Gastroesophageal sphincter (tissue), 4 donors: ENCODE data around the gene ADGRD1. TPM values are rescaled to one million over a fixed set of nuclear protein-coding genes. Genes with fewer than 3 reads are reported as not detected.

Experiments used
- ATAC-seq: fragments of 150-250 bp; one replicate; pipeline ENCODE4 v1.9.1; 2016; ENCODE audit warnings: mild to moderate bottlenecking, moderate library complexity
- H3K27ac ChIP-seq, 4 donors: fragments of 200-600 bp; sonication (generic) in 3 of 4; 1 replicate in 3 of 4; 2 replicates in 1 of 4; pipeline ENCODE4 v1.5.1; 2016 to 2019
- H3K27me3 ChIP-seq: fragments of 200-600 bp; sonication (generic); one replicate; pipeline ENCODE4 v1.5.1; 2019
- H3K36me3 ChIP-seq, 2 donors: fragments of 200-600 bp; sonication (generic); one replicate each; pipeline ENCODE4 v1.5.1; 2019; ENCODE audit warnings: control low read depth in 1 of 2
- H3K4me1 ChIP-seq, 3 donors: fragments of 200-600 bp; sonication (generic); 1 replicate in 2 of 3; 2 replicates in 1 of 3; pipeline ENCODE4 v1.5.1; 2016 to 2019; ENCODE audit warnings: control low read depth in 2 of 3
- H3K4me3 ChIP-seq, 2 donors: fragments of 200-600 bp; sonication (generic); one replicate each; pipeline ENCODE4 v1.5.1; 2019; ENCODE audit warnings: mild to moderate bottlenecking in 1 of 2, moderate library complexity in 1 of 2
- H3K9me3 ChIP-seq, 3 donors: fragments of 200-600 bp; sonication (generic); one replicate each; pipeline ENCODE4 v1.5.1; 2017 to 2019; ENCODE audit warnings: control low read depth in 2 of 3
- EP300 ChIP-seq: sonication (generic); formaldehyde crosslinking; IDR thresholded peaks from one replicate; pipeline ENCODE4 v1.6.1; 2017; ENCODE audit warnings: antibody characterized with exemption, mild to moderate bottlenecking
- POLR2A ChIP-seq, 2 donors: fragments of 450-650 bp; IDR thresholded peaks; one replicate each; pipeline ENCODE4 v1.6.1; 2017; ENCODE audit warnings: antibody characterized with exemption in 2 of 2, mild to moderate bottlenecking in 2 of 2, moderate library complexity in 1 of 2
- POLR2AphosphoS5 ChIP-seq: sonication (generic); formaldehyde crosslinking; IDR thresholded peaks from one replicate; pipeline ENCODE4 v1.6.1; 2017; ENCODE audit warnings: antibody characterized with exemption
- WGBS, 2 donors: methylation state at CpG; one replicate each; pipeline ENCODE4 v1.1.5; 2018; ENCODE audit warnings: low coverage in 1 of 2; 5-methylcytosine and 5-hydroxymethylcytosine counted together
- total RNA-seq, 4 donors: library from RNA; depleted of rRNA; stranded (reverse); fragments of >200 nt; gene quantifications; one replicate each; pipeline ENCODE4 v1.1.0, GENCODE V29; 2016
- TF ChIP-seq, protein P1 (sequence below), 4 experiments: fragments of 200-600 bp in 2 of 4; fragments of 450-650 bp in 2 of 4; sonication (generic) in 1 of 4; IDR thresholded peaks; one replicate each; pipeline ENCODE4 v1.5.1; 2017 to 2019; ENCODE audit warnings: antibody characterized with exemption in 4 of 4, mild to moderate bottlenecking in 2 of 4, moderate library complexity in 2 of 4

Gene ADGRD1
- total RNA-seq, 4 donors from 2014 or later = 19.1 to 43.4 (median 31.3) TPM

DNA sequence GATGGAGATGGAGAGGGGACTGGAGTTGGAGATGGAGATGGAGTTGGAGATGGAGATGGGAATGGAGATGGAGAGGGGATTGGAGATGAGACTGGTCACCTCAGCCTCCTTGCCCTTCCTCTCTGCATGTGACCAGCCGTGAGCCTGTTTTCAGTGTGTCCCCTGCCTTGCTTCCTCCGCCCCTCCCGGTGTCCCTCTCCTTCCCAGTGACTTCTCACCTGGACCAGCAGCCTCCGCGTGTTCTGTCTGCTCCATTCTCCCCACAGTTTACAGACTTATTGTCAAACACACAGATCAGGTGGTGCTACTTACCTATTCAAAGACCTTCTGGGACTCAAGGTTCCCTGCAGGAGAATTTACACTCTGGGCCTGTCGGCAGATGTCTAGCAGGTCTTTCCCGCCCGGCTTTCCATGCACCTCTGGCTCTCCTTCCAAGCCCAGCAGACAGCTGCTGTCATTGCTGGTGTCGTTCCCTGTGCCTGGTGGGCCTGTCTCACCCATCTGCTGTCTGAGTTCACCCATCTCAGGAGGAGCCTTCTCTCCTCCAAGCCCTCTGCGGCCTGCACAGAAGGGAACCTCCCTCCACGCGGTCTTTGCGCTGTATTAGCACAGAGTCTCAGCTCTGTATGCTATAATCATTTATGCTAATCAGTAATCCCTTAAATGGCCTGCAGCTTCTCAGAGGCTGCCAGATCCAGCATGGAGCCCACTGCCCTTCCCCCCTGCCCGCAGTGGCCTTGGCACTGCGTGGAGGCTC, 62.1 kb downstream of the ADGRD1 start:
- WGBS, 2 donors = 89 to 97% methylated on average over 9 to 14 of the region's 15 CpGs

DNA sequence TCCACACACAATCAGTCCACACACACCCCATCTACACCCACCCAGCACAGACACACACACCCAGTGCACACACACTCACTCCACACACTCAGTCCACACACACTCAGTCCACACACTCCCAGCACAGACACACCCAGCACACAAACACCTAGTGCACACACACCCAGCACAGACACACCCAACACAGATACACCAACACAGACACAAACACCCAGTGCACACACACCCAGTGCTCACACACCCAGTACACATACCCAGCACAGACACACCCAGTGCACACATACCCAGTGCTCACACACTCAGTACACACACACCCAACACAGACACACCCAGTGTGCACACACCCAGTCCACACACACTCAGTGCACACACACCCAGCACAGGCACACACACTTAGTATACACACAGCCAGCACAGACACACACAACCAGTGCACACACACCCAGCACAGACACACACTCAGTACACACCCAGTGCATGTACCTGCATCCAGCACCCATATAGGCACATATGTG, 63.8 kb downstream of the ADGRD1 start:
- H3K36me3 ChIP-seq = peaks cover 0 to 83% of the 10 kb centered on the region in 2 donors
- ATAC-seq = no peak

More for the DNA sequence above, 62.1 kb downstream of the ADGRD1 start:
- no peaks in the 10 kb centered on the region for H3K4me1 ChIP-seq
- no peaks in the 10 kb centered on the region for H3K9me3 ChIP-seq
- no peak overlapping the region for H3K27ac ChIP-seq
- H3K27me3 ChIP-seq = no peaks in the 10 kb centered on the region
- H3K4me3 ChIP-seq = no peak overlapping the region
- no peak for ATAC-seq
- no peak for TF ChIP-seq EP300
- TF ChIP-seq POLR2A (IDR thresholded peaks at IDR 0.05) = no peak
- TF ChIP-seq, protein P1, sequence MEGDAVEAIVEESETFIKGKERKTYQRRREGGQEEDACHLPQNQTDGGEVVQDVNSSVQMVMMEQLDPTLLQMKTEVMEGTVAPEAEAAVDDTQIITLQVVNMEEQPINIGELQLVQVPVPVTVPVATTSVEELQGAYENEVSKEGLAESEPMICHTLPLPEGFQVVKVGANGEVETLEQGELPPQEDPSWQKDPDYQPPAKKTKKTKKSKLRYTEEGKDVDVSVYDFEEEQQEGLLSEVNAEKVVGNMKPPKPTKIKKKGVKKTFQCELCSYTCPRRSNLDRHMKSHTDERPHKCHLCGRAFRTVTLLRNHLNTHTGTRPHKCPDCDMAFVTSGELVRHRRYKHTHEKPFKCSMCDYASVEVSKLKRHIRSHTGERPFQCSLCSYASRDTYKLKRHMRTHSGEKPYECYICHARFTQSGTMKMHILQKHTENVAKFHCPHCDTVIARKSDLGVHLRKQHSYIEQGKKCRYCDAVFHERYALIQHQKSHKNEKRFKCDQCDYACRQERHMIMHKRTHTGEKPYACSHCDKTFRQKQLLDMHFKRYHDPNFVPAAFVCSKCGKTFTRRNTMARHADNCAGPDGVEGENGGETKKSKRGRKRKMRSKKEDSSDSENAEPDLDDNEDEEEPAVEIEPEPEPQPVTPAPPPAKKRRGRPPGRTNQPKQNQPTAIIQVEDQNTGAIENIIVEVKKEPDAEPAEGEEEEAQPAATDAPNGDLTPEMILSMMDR (IDR thresholded peaks at IDR 0.05) = no peak
- no peak for TF ChIP-seq POLR2AphosphoS5
- peaks cover 0 to 74% of the 10 kb centered on the region in 2 donors for H3K36me3 ChIP-seq

DNA sequence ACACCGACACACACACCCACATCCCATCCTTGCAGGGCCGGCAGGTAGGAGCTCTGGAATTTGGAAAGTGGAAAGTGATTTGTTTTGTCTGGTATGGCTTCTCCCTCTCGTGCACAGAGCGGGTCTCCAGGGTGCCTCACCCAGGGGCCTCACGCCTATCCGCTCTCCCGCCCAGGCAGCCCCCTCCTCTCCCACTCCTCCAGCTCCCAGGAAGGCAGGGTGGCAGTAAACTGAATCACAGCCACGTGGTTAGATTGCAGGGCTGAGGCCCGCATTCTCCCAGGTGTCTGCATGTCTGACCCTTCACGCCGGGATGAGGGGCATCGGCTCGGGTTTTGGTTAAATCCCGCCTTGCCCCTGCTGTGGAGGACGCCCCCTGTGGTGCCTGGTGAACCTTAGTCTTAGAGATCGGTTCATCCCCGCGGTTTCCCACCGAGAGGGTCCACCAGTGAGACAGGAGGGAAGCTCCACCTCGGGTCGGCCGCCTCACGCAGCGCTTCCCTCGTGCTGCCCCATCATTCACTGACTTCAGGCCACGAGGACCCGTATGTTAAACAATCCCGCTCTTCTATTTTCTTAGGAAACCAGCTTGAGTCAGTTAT, 64.4 kb downstream of the ADGRD1 start:
- TF ChIP-seq EP300 (no peak), POLR2AphosphoS5 (no peak), POLR2A (IDR thresholded peaks at IDR 0.05) (no peak)
- TF ChIP-seq, protein P1 (IDR thresholded peaks at IDR 0.05) = no peak
- Histone ChIP-seq H3K4me1 (no peaks in the 10 kb centered on the region), H3K9me3 (no peaks in the 10 kb centered on the region), H3K27ac (no peak overlapping the region), H3K36me3 (peaks cover 0 to 89% of the 10 kb centered on the region in 2 donors), H3K4me3 (no peak overlapping the region), H3K27me3 (no peaks in the 10 kb centered on the region)
- ATAC-seq = no peak
- WGBS, 2 donors = 68 to 79% methylated on average over 3 to 13 of the region's 28 CpGs

More for the DNA sequence above, 63.8 kb downstream of the ADGRD1 start:
- H3K9me3 ChIP-seq = no peaks in the 10 kb centered on the region
- no peak overlapping the region for H3K4me3 ChIP-seq
- TF ChIP-seq POLR2A (IDR thresholded peaks at IDR 0.05) = no peak
- TF ChIP-seq, protein P1 (IDR thresholded peaks at IDR 0.05) = no peak
- no peak for TF ChIP-seq POLR2AphosphoS5
- no peak for TF ChIP-seq EP300
- no peaks in the 10 kb centered on the region for H3K4me1 ChIP-seq
- H3K27ac ChIP-seq = no peak overlapping the region
- H3K27me3 ChIP-seq = no peaks in the 10 kb centered on the region

DNA sequence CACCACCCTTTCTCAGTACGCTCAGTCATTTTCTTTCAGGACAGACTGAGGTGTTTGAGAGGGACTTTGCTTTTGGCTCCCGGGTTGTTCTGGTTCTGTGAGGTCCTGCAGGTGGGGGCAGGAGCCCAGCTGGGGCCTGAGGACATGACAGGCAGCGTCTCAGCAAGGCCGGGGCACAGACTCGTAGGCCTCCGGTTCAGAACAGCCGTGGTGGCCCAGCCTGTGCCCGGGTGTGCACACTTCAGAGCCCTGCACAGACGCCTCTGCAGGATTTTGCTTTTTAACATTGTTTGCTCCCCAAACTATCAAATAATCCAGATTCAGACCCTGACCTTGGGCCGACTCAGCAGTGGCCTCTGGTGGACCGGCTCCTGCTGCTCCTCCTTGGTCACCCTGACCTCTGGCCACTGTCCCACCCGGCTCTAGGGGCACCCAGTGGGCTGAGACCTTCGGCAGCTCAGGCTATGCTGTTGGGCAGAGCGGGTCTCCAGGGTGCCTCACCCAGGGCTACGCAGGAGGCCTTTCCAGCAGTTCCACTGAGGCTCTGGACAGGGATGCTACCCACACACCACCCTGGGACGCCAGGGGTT, 65.2 kb downstream of the ADGRD1 start:
- WGBS, 2 donors = 90 to 100% methylated on average over 2 of the region's 16 CpGs
- TF ChIP-seq POLR2AphosphoS5 (no peak), POLR2A (IDR thresholded peaks at IDR 0.05) (no peak), EP300 (no peak)
- TF ChIP-seq, protein P1 (IDR thresholded peaks at IDR 0.05) = no peak
- Histone ChIP-seq H3K4me3 (no peak overlapping the region), H3K27ac (no peak overlapping the region), H3K27me3 (no peaks in the 10 kb centered on the region), H3K4me1 (no peaks in the 10 kb centered on the region), H3K9me3 (no peaks in the 10 kb centered on the region), H3K36me3 (peaks cover 0 to 89% of the 10 kb centered on the region in 2 donors)
- no peak for ATAC-seq
